ENCODE data around the gene BBX. TPM values are rescaled to one million over a fixed set of nuclear protein-coding genes. Genes with fewer than 3 reads are reported as not detected.

BBX gene
- polyA plus RNA-seq, 3 donors, result 15.7 to 25.1 (median 16.6) TPM

- 81% methylated on average over 4 of the region's 5 CpGs for whole genome bisulfite sequencing (ENCODE audit: insufficient coverage)
- peaks cover 0 to 3% (median 0%) of the 10 kb centered on the region in 3 donors for H3K27me3 Mint-ChIP-seq (ENCODE audit: low read depth in 3 of 3)
- Histone ChIP-seq H3K27ac (ENCODE audit: low read depth in 1 of 2, low read length in 2 of 2) (no peak overlapping the region), H3K9ac (ENCODE audit: insufficient read depth, low read length, poor library complexity, severe bottlenecking) (no peak overlapping the region), H4K20me1 (ENCODE audit: insufficient read depth, low read length) (no peaks in the 10 kb centered on the region), H3K4me1 (ENCODE audit: control insufficient read depth in 1 of 2, insufficient read depth in 2 of 2, low read length in 2 of 2) (no peaks in the 10 kb centered on the region), H3K9me3 (replicated peaks in 1 of 2; ENCODE audit: control insufficient read depth in 1 of 2, insufficient read depth in 1 of 2, low read length in 2 of 2) (no peaks in the 10 kb centered on the region), H3K4me2 (replicated peaks; ENCODE audit: extremely low read depth, low read length, poor library complexity, severe bottlenecking) (no peak overlapping the region), H3K36me3 (replicated peaks in 1 of 2; ENCODE audit: control insufficient read depth in 1 of 2, insufficient read depth in 2 of 2, low read length in 2 of 2) (no peaks in the 10 kb centered on the region), H3K27me3 (ENCODE audit: control insufficient read depth in 2 of 2, insufficient read depth in 2 of 2, low read length in 2 of 2) (no peaks in the 10 kb centered on the region), H2AFZ (ENCODE audit: insufficient read depth, low read depth, low read length, poor library complexity, severe bottlenecking) (no peak overlapping the region), H3K4me3 (replicated peaks in 1 of 3; ENCODE audit: low read depth in 2 of 3, low read length in 3 of 3) (no peak overlapping the region), H3K79me2 (ENCODE audit: insufficient read depth, low read length) (no peaks in the 10 kb centered on the region)
- intact Hi-C loops (cut with micrococcal nuclease), result no loop called here
- H3K4me3 Mint-ChIP-seq, result no peak overlapping the region
- no peak overlapping the region for H3K27ac Mint-ChIP-seq
- no peak for DNase-seq
- H3K4me1 Mint-ChIP-seq, result no peaks in the 10 kb centered on the region
- no peaks in the 10 kb centered on the region for H3K36me3 Mint-ChIP-seq
- H3K9me3 Mint-ChIP-seq, result peaks cover 0 to 6% (median 0%) of the 10 kb centered on the region in 7 donors
- no peak for TF ChIP-seq CTCF (IDR thresholded peaks at IDR 0.05)
These were observed 332.9 kb downstream of the BBX start for GRCh38 chr3:107855710-107856109.

GRCh38 chr3:107857854-107858253 lies 335.1 kb downstream of the BBX start:
- H3K27ac Mint-ChIP-seq, result no peak overlapping the region
- intact Hi-C loops (cut with micrococcal nuclease), result no loop called here
- WGBS (ENCODE audit: insufficient coverage), result no CpG with 5 or more reads among the region's 5 CpGs

More at GRCh38 chr3:107857854-107858253, 335.1 kb downstream of the BBX start:
- H3K4me3 ChIP-seq (replicated peaks in 1 of 3; ENCODE audit: low read depth in 2 of 3, low read length in 3 of 3), result no peak overlapping the region
- no peak for TF ChIP-seq CTCF (IDR thresholded peaks at IDR 0.05)
- H3K4me1 ChIP-seq (ENCODE audit: control insufficient read depth in 1 of 2, insufficient read depth in 2 of 2, low read length in 2 of 2), result no peaks in the 10 kb centered on the region
- H3K4me2 ChIP-seq (replicated peaks; ENCODE audit: extremely low read depth, low read length, poor library complexity, severe bottlenecking), result no peak overlapping the region
- H3K36me3 ChIP-seq (replicated peaks in 1 of 2; ENCODE audit: control insufficient read depth in 1 of 2, insufficient read depth in 2 of 2, low read length in 2 of 2), result no peaks in the 10 kb centered on the region
- no peaks in the 10 kb centered on the region for H3K4me1 Mint-ChIP-seq
- no peaks in the 10 kb centered on the region for H3K36me3 Mint-ChIP-seq
- DNase-seq, result no peak
- peaks cover 0 to 3% (median 0%) of the 10 kb centered on the region in 3 donors for H3K27me3 Mint-ChIP-seq (ENCODE audit: low read depth in 3 of 3)
- no peak overlapping the region for H3K4me3 Mint-ChIP-seq
- H4K20me1 ChIP-seq (ENCODE audit: insufficient read depth, low read length), result no peaks in the 10 kb centered on the region
- H3K9me3 Mint-ChIP-seq, result peaks cover 0 to 3% (median 0%) of the 10 kb centered on the region in 7 donors
- no peak overlapping the region for H3K9ac ChIP-seq (ENCODE audit: insufficient read depth, low read length, poor library complexity, severe bottlenecking)
- no peaks in the 10 kb centered on the region for H3K27me3 ChIP-seq (ENCODE audit: control insufficient read depth in 2 of 2, insufficient read depth in 2 of 2, low read length in 2 of 2)
- H2AFZ ChIP-seq (ENCODE audit: insufficient read depth, low read depth, low read length, poor library complexity, severe bottlenecking), result no peak overlapping the region
- H3K9me3 ChIP-seq (replicated peaks in 1 of 2; ENCODE audit: control insufficient read depth in 1 of 2, insufficient read depth in 1 of 2, low read length in 2 of 2), result no peaks in the 10 kb centered on the region
- no peak overlapping the region for H3K27ac ChIP-seq (ENCODE audit: low read depth in 1 of 2, low read length in 2 of 2)
- no peaks in the 10 kb centered on the region for H3K79me2 ChIP-seq (ENCODE audit: insufficient read depth, low read length)

Measured in CD14-positive monocyte (primary cell).